Epithelial cell of esophagus (primary cell): ENCODE measurements around the gene USH2A.
A peak's percentile ranks its signal among the peaks of the same experiment; 100 is the strongest.

Experiments
- DNase-seq: peaks from one replicate; pipeline ENCODE4 v3.0.0; 2010; ENCODE audit warnings: low read depth
- H3K4me3 ChIP-seq: 2 replicates; pipeline ENCODE4 v1.5.1; 2011; ENCODE audit warnings: mild to moderate bottlenecking, low read length, control low read depth
- CTCF ChIP-seq: IDR thresholded peaks from 2 replicates; pipeline ENCODE4 v1.5.1; 2011; ENCODE audit warnings: low read depth, mild to moderate bottlenecking, low read length, control low read depth, inconsistent platforms; ENCODE audit not compliant: insufficient read depth; ENCODE audit errors: missing control alignments

Gene USH2A

GRCh38 chr1:215923129-215923824 lies 500.0 kb downstream of the USH2A start:
- no peak overlapping the region for H3K4me3 ChIP-seq
- TF ChIP-seq CTCF = no peak
- DNase-seq = peak; percentile 26

- DNase-seq = no peak
- no peak for TF ChIP-seq CTCF
- no peak overlapping the region for H3K4me3 ChIP-seq
Observed at GRCh38 chr1:215911406-215911968, 511.8 kb downstream of the USH2A start.

GRCh38 chr1:215905493-215906115 lies 517.6 kb downstream of the USH2A start:
- no peak for TF ChIP-seq CTCF
- DNase-seq = no peak
- H3K4me3 ChIP-seq = no peak overlapping the region

GRCh38 chr1:215900684-215901083 lies 522.6 kb downstream of the USH2A start:
- TF ChIP-seq CTCF = no peak
- no peak for DNase-seq
- no peak overlapping the region for H3K4me3 ChIP-seq

GRCh38 chr1:215899901-215900300 lies 523.3 kb downstream of the USH2A start:
- TF ChIP-seq CTCF = no peak
- H3K4me3 ChIP-seq = no peak overlapping the region
- no peak for DNase-seq

GRCh38 chr1:215895893-215896292 lies 527.4 kb downstream of the USH2A start:
- no peak for DNase-seq
- TF ChIP-seq CTCF = no peak
- H3K4me3 ChIP-seq = no peak overlapping the region
